Measurements from ENCODE around the gene FZR1. TPM values are rescaled to one million over a fixed set of nuclear protein-coding genes. Genes with fewer than 3 reads are reported as not detected.
"Not testable (repeated sequence)": the region's sequence is repeated elsewhere in the genome, so short reads cannot be mapped to it uniquely, and the experiment has no call there.

Gene FZR1
- total RNA-seq, 1 donor: 50.7 TPM

- Histone ChIP-seq H3K4me1 (ENCODE audit: insufficient read depth, low read length) (peaks cover 27% of the 10 kb centered on the region), H3K4me3 (ENCODE audit: low read length) (peak within 1 kb of the TSS; percentile 86), H3K9me3 (ENCODE audit: low read depth, low read length) (no peaks in the 10 kb centered on the region), H3K27me3 (ENCODE audit: insufficient read depth, low read length) (no peaks in the 10 kb centered on the region)
Measured at GRCh38 chr19:3500429-3501101, 5.5 kb upstream of the FZR1 start, which contains the start of gene DOHH. TSS of gene DOHH (minus strand) at chr19:3500674. CDS start at chr19:3496814, 3,860 bp downstream.

- Histone ChIP-seq H3K4me3 (ENCODE audit: low read length) (no peak overlapping the region), H3K27me3 (ENCODE audit: insufficient read depth, low read length) (no peaks in the 10 kb centered on the region), H3K9me3 (ENCODE audit: low read depth, low read length) (no peaks in the 10 kb centered on the region), H3K4me1 (ENCODE audit: insufficient read depth, low read length) (peaks cover 29% of the 10 kb centered on the region)
Measured at GRCh38 chr19:3501780-3502179, 4.3 kb upstream of the FZR1 start.

GRCh38 chr19:3503036-3503572, 3.0 kb upstream of the FZR1 start:
- Histone ChIP-seq H3K9me3 (ENCODE audit: low read depth, low read length) (no peaks in the 10 kb centered on the region), H3K4me3 (ENCODE audit: low read length) (no peak overlapping the region), H3K27me3 (ENCODE audit: insufficient read depth, low read length) (no peaks in the 10 kb centered on the region)

GRCh38 chr19:3504735-3505134, 1.4 kb upstream of the FZR1 start:
- H3K4me3 ChIP-seq (ENCODE audit: low read length): no peak overlapping the region
- H3K4me1 ChIP-seq (ENCODE audit: insufficient read depth, low read length): peaks cover 37% of the 10 kb centered on the region
- H3K27me3 ChIP-seq (ENCODE audit: insufficient read depth, low read length): no peaks in the 10 kb centered on the region
- no peaks in the 10 kb centered on the region for H3K9me3 ChIP-seq (ENCODE audit: low read depth, low read length)

More at GRCh38 chr19:3503036-3503572, 3.0 kb upstream of the FZR1 start:
- peaks cover 37% of the 10 kb centered on the region for H3K4me1 ChIP-seq (ENCODE audit: insufficient read depth, low read length)

GRCh38 chr19:3506384-3507340, 551 bp downstream of the FZR1 start:
- Histone ChIP-seq H3K4me1 (ENCODE audit: insufficient read depth, low read length) (peaks cover 27% of the 10 kb centered on the region), H3K9me3 (ENCODE audit: low read depth, low read length) (no peaks in the 10 kb centered on the region), H3K4me3 (ENCODE audit: low read length) (peak overlapping the region; percentile 78), H3K27me3 (ENCODE audit: insufficient read depth, low read length) (no peaks in the 10 kb centered on the region)

- H3K9me3 ChIP-seq (ENCODE audit: low read depth, low read length): no peaks in the 10 kb centered on the region
- no peaks in the 10 kb centered on the region for H3K27me3 ChIP-seq (ENCODE audit: insufficient read depth, low read length)
- peak overlapping the region; percentile 78 for H3K4me3 ChIP-seq (ENCODE audit: low read length)
- H3K4me1 ChIP-seq (ENCODE audit: insufficient read depth, low read length): peaks cover 27% of the 10 kb centered on the region
Measured at GRCh38 chr19:3507371-3508120, 1.4 kb downstream of the FZR1 start.

GRCh38 chr19:3508121-3508661, 2.1 kb downstream of the FZR1 start:
- peaks cover 27% of the 10 kb centered on the region for H3K4me1 ChIP-seq (ENCODE audit: insufficient read depth, low read length)
- not testable (repeated sequence) for H3K4me3 ChIP-seq (ENCODE audit: low read length); H3K27me3 ChIP-seq (ENCODE audit: insufficient read depth, low read length); H3K9me3 ChIP-seq (ENCODE audit: low read depth, low read length)

- Histone ChIP-seq H3K4me3 (ENCODE audit: low read length) (no peak overlapping the region), H3K4me1 (ENCODE audit: insufficient read depth, low read length) (peaks cover 27% of the 10 kb centered on the region), H3K9me3 (ENCODE audit: low read depth, low read length) (no peaks in the 10 kb centered on the region), H3K27me3 (ENCODE audit: insufficient read depth, low read length) (no peaks in the 10 kb centered on the region)
Measured at GRCh38 chr19:3508771-3509535, 2.8 kb downstream of the FZR1 start.

GRCh38 chr19:3509566-3509989, 3.5 kb downstream of the FZR1 start:
- Histone ChIP-seq H3K9me3 (ENCODE audit: low read depth, low read length) (no peaks in the 10 kb centered on the region), H3K4me3 (ENCODE audit: low read length) (no peak overlapping the region), H3K4me1 (ENCODE audit: insufficient read depth, low read length) (peaks cover 27% of the 10 kb centered on the region), H3K27me3 (ENCODE audit: insufficient read depth, low read length) (no peaks in the 10 kb centered on the region)

- Histone ChIP-seq H3K4me1 (ENCODE audit: insufficient read depth, low read length) (peaks cover 17% of the 10 kb centered on the region), H3K27me3 (ENCODE audit: insufficient read depth, low read length) (no peaks in the 10 kb centered on the region), H3K9me3 (ENCODE audit: low read depth, low read length) (no peaks in the 10 kb centered on the region), H3K4me3 (ENCODE audit: low read length) (no peak overlapping the region)
Measured at GRCh38 chr19:3510727-3511126, 4.6 kb downstream of the FZR1 start.

- H3K27me3 ChIP-seq (ENCODE audit: insufficient read depth, low read length): no peaks in the 10 kb centered on the region
- H3K4me3 ChIP-seq (ENCODE audit: low read length): no peak overlapping the region
- peaks cover 21% of the 10 kb centered on the region for H3K4me1 ChIP-seq (ENCODE audit: insufficient read depth, low read length)
- no peaks in the 10 kb centered on the region for H3K9me3 ChIP-seq (ENCODE audit: low read depth, low read length)
Measured at GRCh38 chr19:3511506-3512251, 5.6 kb downstream of the FZR1 start.

- Histone ChIP-seq H3K9me3 (ENCODE audit: low read depth, low read length) (no peaks in the 10 kb centered on the region), H3K4me3 (ENCODE audit: low read length) (no peak overlapping the region), H3K27me3 (ENCODE audit: insufficient read depth, low read length) (no peaks in the 10 kb centered on the region), H3K4me1 (ENCODE audit: insufficient read depth, low read length) (peaks cover 21% of the 10 kb centered on the region)
Measured at GRCh38 chr19:3512562-3513228, 6.6 kb downstream of the FZR1 start.

Data from mononuclear cell (primary cell).